Heart left ventricle (tissue), 16 donors: Measurements from ENCODE around the gene COL27A1. TPM values are rescaled to one million over a fixed set of nuclear protein-coding genes. Genes with fewer than 3 reads are reported as not detected.
"Not testable (repeated sequence)": the region's sequence is repeated elsewhere in the genome, so short reads cannot be mapped to it uniquely, and the experiment has no call there.

Experiments used
- ATAC-seq, 4 donors: fragments of 200-7000 bp; cut with Tn5 transposase; one replicate each; pipeline ENCODE4 v1.9.1; 2020 to 2022; ENCODE audit warnings: moderate library complexity in 4 of 4, mild to moderate bottlenecking in 3 of 4, moderate number of reproducible peaks in 1 of 4
- DNase-seq, 5 donors: peaks; one replicate each; pipeline ENCODE4 v3.0.0-alpha.2; 2020
- H3K27ac ChIP-seq, 12 donors: fragments of 200-600 bp; sonication (generic) in 4 of 12; one replicate each; pipeline versions ENCODE4 v1.5.0 to v1.8.0; 2016 to 2022; ENCODE audit warnings: mild to moderate bottlenecking in 2 of 12
- H3K27me3 ChIP-seq, 9 donors: fragments of 200-600 bp; sonication (generic) in 2 of 9; one replicate each; pipeline versions ENCODE4 v1.5.1 to v1.8.0; 2016 to 2022; ENCODE audit warnings: mild to moderate bottlenecking in 3 of 9
- H3K36me3 ChIP-seq, 9 donors: fragments of 200-600 bp; sonication (generic) in 2 of 9; one replicate each; pipeline versions ENCODE4 v1.5.0 to v1.8.0; 2018 to 2022; ENCODE audit warnings: mild to moderate bottlenecking in 2 of 9
- H3K4me1 ChIP-seq, 12 donors: fragments of 200-600 bp; sonication (generic) in 4 of 12; one replicate each; pipeline versions ENCODE4 v1.5.0 to v1.8.0; 2016 to 2022; ENCODE audit warnings: mild to moderate bottlenecking in 3 of 12
- H3K4me3 ChIP-seq, 12 donors: fragments of 200-600 bp; sonication (generic) in 4 of 12; one replicate each; pipeline versions ENCODE4 v1.5.0 to v1.8.0; 2017 to 2022; ENCODE audit warnings: mild to moderate bottlenecking in 9 of 12, moderate library complexity in 4 of 12
- H3K9me3 ChIP-seq, 12 donors: fragments of 200-600 bp; sonication (generic) in 4 of 12; one replicate each; pipeline versions ENCODE4 v1.5.0 to v1.8.0; 2016 to 2022; ENCODE audit warnings: mild to moderate bottlenecking in 1 of 12
- CTCF ChIP-seq, 12 donors: fragments of 200-600 bp; sonication (generic) in 4 of 12; IDR thresholded peaks; one replicate each; pipeline versions ENCODE4 v1.5.0 to v1.8.0; 2018 to 2022; ENCODE audit warnings: antibody characterized with exemption in 12 of 12, mild to moderate bottlenecking in 5 of 12
- POLR2A ChIP-seq, 2 donors: fragments of 450-650 bp; IDR thresholded peaks; one replicate each; pipeline ENCODE4 v1.6.1; 2017; ENCODE audit warnings: antibody characterized with exemption in 2 of 2, mild to moderate bottlenecking in 2 of 2, moderate library complexity in 2 of 2
- WGBS, 4 donors: extraction: QIAGEN DNeasy Blood & Tissue Kit in 2 of 4; methylation state at CpG; one replicate each; pipeline versions ENCODE4 v1.1.5 to v1.1.7; 2013 to 2018; 5-methylcytosine and 5-hydroxymethylcytosine counted together
- intact Hi-C, 10 donors: fragments of 100-400 bp; cut with DNase I; formaldehyde crosslinking; loops; one replicate each; pipeline versions ENCODE4 v1.11.1 to v1.14.2; 2022
- polyA plus RNA-seq, 2 donors: library from polyadenylated mRNA; stranded (reverse); fragments of 200-250 nt; gene quantifications; one replicate each; pipeline ENCODE4 v1.2.3, GENCODE V29; 2013
- total RNA-seq, 9 donors: library from RNA; depleted of rRNA in 2 of 9; stranded (reverse); fragments of >200 nt in 2 of 9; fragmentation: NEBNext Ultra II Directional in 3 of 9; extraction: Animal tissue kit (Norgen Biotek cat#: 25700) in 3 of 9; gene quantifications; one replicate each; pipeline versions ENCODE4 v1.1.0 to v1.2.4, GENCODE V29; 2016 to 2023
- donor health status: ischemic (EF 13 %, LVEDD 7.1; RV severe dilation, severe dysfunction).
- donor health status: healthy with polysubstance abuse.
- donor health status: DM: no; HTN: yes; CAD: no.
- donor health status: DM: no; HTN: no; CAD: no.
- donor health status: ischemic (EF 25% LVEDD 6.9; RV normal size, moderate dysfunction).
- donor health status: ischemic (EF 25% LVEDD 5.7; RV mildly dilated, moderate dysfunction).
- donor health status: healthy.
- donor health status: DM: yes; HTN: yes; CAD: no.
- donor health status: ischemic (EF 35%, LVEDD 5.7; RV mildly dilated, moderate dysfunction).
- donor health status: nonischemic (EF 11% LVEDD 7.7; RV severe dilation, severe dysfunction).
- donor health status: DM: yes; HTN: yes; CAD: no.
- donor health status: PGD.
- donor health status: ischemic (EF 29% LVEDD 5.4; RV normal size, mild dysfunction).
- donor health status: nonischemic (EF 23%, LVEDD 6.1; RV moderate dilation, normal function).

COL27A1 gene
- total and polyA plus RNA-seq, 11 donors: 2.3 to 14.2 (median 5.2) TPM

DNA sequence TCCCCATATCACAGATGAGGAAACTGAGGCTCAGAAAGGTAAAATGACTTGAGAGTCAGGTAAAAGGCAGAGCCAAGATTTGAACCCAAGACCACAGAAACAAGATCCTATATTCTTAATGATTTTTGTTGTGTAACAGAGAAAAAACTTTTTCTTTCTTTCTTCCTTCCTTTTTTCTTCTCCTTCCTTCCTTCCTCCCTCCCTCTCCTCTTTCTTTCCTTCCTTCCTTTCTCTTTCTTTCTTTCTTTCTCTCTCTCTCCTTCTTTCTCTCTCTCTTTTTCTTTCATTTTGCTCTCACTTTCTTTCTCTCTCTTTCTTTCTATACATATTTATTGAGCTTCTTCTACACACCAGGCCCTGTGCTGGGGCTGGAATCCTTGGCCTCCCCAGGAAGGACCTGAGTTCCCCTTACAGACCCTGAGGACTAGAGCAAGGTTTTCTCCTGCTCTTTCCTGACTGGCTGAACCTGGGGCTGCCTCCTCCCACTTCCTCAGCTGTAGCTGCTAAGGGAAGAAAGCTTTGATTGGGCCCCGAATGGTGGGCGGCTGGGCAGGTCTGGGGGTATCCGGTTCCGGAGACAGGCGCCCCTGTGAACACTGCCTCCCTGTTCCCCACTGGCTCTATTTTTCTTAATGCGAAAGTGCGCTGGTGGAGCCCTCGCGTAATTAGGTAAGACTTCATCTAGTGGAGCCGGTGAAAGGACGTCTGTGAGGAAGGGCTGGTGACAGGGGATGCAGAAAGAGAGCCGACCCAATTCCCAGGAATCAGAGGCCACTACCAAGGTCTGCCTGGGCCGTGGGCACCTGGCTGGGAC is 28.9 kb upstream of the COL27A1 start:
- Histone ChIP-seq H3K27me3 (no peaks in the 10 kb centered on the region), H3K4me3 (no peak overlapping the region), H3K4me1 (peaks cover 0 to 31% (median 3%) of the 10 kb centered on the region in 12 donors), H3K27ac (no peak overlapping the region), H3K36me3 (no peaks in the 10 kb centered on the region), H3K9me3 (peaks cover 0 to 11% (median 0%) of the 10 kb centered on the region in 12 donors)
- ATAC-seq (no peak), DNase-seq (no peak)
- intact Hi-C loops: no loop called here
- 74 to 92% (median 78%) methylated on average over 10 to 13 of the region's 13 CpGs for WGBS, 4 donors
- TF ChIP-seq CTCF (IDR thresholded peaks at IDR 0.05) (no peak), POLR2A (IDR thresholded peaks at IDR 0.05) (no peak)

DNA sequence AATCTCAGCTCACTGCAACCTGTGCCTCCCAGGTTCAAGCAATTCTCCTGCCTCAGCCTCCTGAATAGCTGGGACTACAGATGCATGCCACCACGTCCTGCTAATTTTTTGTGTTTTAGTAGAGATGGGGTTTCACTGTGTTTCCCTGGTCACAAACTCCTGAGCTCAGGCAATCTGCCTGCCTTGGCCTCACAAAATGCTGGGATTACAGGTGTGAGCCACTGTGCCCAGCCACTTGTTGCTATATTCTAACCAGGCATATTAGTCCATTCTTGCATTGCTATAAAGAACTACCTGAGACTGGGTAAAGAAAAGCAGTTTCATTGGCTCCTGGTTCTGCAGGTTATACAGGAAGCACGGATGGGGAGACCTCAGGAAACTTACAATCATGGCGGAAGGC is 26.6 kb upstream of the COL27A1 start:
- H3K4me3 ChIP-seq, ATAC-seq, H3K36me3 ChIP-seq, DNase-seq, intact Hi-C loops, H3K27ac ChIP-seq, H3K27me3 ChIP-seq: not testable (repeated sequence)
- H3K9me3 ChIP-seq: peaks cover 0 to 11% (median 0%) of the 10 kb centered on the region in 12 donors
- peaks cover 0 to 39% (median 11%) of the 10 kb centered on the region in 12 donors for H3K4me1 ChIP-seq
- 84 to 94% (median 89%) methylated on average over 3 of the region's 3 CpGs for WGBS, 4 donors

- peaks cover 0 to 27% (median 11%) of the 10 kb centered on the region in 12 donors for H3K4me1 ChIP-seq
- intact Hi-C loops: loop anchor here in 1 of 10 donors (10.0 kb wide), 1 partner anchor 55 kb away; the partner anchor contains the start of gene AMBP
- peak in 1 of 5 donors; percentile 4 for DNase-seq
- no peak overlapping the region for H3K4me3 ChIP-seq
- no peak overlapping the region for H3K27ac ChIP-seq
- H3K9me3 ChIP-seq: peaks cover 0 to 11% (median 0%) of the 10 kb centered on the region in 12 donors
- 67 to 87% (median 74%) methylated on average over 7 of the region's 7 CpGs for WGBS, 4 donors
- ATAC-seq: no peak
- TF ChIP-seq POLR2A (IDR thresholded peaks at IDR 0.05) (no peak), CTCF (IDR thresholded peaks at IDR 0.05) (no peak)
- H3K36me3 ChIP-seq: no peaks in the 10 kb centered on the region
- H3K27me3 ChIP-seq: no peaks in the 10 kb centered on the region
These were observed 25.2 kb upstream of the COL27A1 start for GRCh38 chr9:114130141-114130540.

- no peak overlapping the region for H3K4me3 ChIP-seq
- H3K27me3 ChIP-seq: no peaks in the 10 kb centered on the region
- H3K36me3 ChIP-seq: no peaks in the 10 kb centered on the region
- peaks cover 0 to 27% (median 11%) of the 10 kb centered on the region in 12 donors for H3K4me1 ChIP-seq
- peaks cover 0 to 11% (median 0%) of the 10 kb centered on the region in 12 donors for H3K9me3 ChIP-seq
- ATAC-seq (peak; percentile 23 to 57 (median 38)), DNase-seq (peak in 1 of 5 donors; percentile 15)
- 79 to 82% (median 81%) methylated on average over 4 of the region's 4 CpGs for WGBS, 4 donors
- intact Hi-C loops: loop anchor here in 1 of 10 donors (10.0 kb wide), 1 partner anchor 56 kb away; the partner anchor contains the start of gene AMBP
- TF ChIP-seq POLR2A (IDR thresholded peaks at IDR 0.05) (no peak), CTCF (IDR thresholded peaks at IDR 0.05) (no peak)
- H3K27ac ChIP-seq: no peak overlapping the region
These were observed 24.6 kb upstream of the COL27A1 start for GRCh38 chr9:114130624-114131277.
